Right kidney (tissue), 1 donor: ENCODE measurements around the gene SARNP.
A peak's percentile ranks its signal among the peaks of the same experiment; 100 is the strongest.

Source experiments
- DNase-seq: peaks from one replicate; pipeline ENCODE4 v3.0.0-alpha.2; 2016

SARNP gene

DNA sequence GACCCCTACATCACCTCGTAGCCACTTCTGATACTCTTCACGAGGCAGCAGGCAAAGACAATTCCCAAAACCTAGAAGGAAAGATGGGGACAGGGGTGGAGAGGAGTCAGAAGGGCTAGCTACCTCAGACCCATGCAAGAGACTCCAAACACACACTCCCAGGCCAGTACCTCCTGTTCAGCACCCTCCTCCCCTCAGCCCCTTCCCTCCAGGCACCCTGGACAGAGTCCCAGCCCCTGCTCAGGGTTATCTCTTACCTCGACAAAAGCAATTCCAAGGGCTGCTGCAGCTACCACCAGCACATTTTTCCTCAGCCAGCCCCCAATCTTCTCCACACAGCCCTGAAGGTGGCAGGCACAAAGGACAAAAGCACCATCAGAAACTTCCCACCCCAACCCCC is 92.0 kb downstream of the SARNP start:
- DNase-seq = no peak

DNA sequence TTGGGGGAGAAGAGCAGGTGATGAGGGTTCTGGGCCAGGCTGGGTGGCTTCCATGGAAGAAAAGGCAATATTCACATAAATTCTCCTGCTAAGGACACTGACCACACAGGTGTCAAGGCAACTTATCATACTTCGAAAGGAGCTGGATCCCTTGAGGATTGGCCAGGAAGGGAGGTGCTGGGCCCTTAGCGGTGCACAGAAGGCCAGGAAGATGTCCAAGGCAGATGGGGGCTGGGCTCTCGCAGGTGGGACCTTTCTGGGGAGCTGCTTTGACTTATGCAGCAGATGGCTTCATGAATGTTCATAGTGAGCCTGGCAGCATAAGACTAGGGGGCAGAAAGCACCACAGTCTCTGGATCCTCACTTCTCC is 92.6 kb downstream of the SARNP start:
- DNase-seq = no peak

DNA sequence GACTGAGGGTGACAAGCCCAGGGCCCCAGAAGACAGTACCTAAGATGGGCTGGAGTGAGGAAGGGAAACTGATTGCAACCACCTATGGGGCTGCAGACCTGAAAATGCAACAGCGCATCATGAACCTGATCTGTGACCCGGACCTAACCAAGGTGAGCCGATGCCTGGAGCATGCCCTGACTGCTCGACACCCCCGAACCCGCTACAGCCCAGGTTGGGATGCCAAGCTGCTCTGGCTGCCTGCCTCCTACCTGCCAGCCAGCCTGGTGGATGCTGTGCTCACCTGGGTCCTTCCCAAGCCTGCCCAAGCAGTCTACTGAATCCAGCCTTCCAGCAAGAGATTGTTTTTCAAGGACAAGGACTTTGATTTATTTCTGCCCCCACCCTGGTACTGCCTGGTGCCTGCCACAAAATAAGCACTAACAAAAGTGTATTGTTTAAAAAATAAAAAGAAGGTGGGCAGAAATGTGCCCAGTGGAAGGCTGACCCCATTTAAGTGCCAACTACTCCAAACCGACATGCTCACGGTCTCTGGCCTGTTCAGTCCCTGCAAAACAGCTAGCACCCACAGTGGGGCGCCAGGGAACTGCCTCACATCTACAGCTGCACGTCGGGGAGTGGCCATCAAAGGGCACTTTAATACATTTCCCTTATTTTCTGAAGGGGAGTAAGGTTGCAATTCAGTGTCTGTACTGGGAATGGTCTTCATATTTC is 93.1 kb downstream of the SARNP start:
- DNase-seq = peak; percentile 17

DNA sequence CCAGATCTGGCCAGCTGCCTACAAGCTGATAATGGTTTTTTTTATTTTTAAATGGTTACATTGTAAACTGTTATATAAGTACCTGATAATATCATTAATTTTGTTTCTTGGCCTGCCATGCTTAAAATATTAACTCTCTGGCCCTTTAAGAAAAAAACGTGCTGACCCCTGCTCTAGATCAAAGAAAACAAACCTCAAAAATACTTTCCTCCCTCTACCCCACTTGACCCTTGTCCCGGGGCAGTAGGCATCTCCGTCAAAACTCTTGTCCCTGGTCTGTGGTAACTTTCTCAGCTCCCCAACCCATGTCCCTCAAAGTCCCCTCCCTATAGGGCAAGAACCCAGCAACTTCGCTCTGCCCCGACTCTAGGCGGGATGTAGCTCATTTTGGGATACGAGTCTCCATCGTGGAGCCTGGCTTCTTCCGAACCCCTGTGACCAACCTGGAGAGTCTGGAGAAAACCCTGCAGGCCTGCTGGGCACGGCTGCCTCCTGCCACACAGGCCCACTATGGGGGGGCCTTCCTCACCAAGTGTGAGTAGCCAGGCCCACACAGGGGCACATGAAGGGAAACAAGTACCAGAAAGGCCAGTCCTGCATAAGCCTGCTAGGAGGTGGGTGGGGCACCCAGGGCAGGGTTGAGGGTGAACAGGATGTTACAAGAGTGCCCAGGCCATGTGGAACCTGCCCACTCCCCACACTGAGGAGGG is 93.9 kb downstream of the SARNP start:
- DNase-seq = no peak

DNA sequence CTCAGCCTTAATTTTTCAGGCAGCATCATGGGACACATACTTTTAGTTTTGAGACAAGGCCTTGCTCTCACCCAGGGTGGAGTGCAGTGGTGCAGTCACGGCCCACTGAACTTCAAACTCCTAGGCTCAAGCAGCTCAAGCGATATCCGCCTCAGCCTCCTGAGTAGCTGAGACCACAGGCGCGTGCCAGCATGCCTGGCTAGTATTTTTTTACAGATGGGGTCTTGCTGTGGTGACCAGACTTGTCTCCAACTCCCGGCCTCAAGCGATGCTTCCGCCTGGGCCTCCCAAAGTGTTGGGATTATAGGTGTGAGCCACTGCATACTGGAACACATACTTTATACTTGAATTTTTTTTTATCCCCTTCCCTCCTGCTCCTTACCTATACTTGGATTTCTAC is 94.6 kb downstream of the SARNP start:
- DNase-seq = no peak

DNA sequence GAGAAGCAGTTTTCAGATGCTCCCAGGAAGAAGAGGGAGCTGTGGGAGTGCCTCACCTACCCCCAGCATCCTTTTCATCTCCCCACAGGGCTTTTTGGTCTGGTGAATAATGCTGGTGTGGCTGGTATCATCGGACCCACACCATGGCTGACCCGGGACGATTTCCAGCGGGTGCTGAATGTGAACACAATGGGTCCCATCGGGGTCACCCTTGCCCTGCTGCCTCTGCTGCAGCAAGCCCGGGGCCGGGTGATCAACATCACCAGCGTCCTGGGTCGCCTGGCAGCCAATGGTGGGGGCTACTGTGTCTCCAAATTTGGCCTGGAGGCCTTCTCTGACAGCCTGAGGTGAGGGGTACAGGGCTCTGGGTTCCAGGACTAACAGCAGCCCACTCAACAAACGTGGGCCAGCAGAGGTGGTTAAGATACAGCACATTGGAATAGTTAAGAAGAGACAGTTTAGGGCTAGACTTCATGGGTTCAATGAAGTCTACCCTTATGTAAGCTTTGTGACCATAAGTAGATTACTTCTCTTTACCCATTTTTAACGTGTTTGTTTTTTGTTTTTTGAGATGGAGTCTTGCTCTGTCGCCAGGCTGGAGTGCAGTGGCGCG is 95.8 kb downstream of the SARNP start:
- DNase-seq = no peak

DNA sequence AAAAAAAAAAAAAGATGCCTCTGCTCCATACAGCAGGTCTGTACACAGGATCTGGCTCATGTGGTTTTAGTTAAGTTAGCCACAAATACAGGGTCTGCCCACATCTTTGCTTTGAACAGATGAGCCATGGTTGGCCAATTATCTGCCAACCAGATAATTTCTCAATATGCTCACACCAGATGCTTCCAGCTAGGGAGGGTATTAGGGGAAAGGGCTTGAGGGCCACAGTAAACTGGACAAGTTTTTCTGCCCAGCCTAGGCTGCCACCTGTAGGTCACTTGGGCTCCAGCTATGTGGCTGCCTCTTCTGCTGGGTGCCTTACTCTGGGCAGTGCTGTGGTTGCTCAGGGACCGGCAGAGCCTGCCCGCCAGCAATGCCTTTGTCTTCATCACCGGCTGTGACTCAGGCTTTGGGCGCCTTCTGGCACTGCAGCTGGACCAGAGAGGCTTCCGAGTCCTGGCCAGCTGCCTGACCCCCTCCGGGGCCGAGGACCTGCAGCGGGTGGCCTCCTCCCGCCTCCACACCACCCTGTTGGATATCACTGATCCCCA is 96.6 kb downstream of the SARNP start:
- peak; percentile 21 for DNase-seq

DNA sequence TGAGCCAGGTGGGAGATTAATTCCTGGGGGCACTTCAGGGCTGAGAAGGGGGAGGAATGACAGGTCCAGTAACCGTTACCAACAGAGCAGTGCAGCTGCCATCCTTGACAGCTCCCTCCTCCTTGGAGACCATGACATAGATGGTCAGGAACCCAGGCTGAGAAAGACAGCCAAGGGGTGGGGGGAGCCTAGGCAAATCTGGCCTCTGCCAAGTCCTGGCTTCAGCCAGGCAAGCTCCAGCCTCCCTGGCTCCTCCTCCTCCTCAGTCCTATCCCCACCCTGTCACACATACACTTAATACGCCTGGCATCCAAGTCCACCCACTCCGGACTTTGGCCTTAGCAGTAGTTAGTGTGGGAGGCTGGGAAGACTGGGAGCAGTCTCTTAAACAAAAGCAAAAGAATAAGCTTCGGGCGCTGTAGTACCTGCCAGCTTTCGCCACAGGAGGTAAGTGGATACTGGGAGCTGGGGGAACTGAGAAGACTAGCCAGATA is 97.4 kb downstream of the SARNP start, which contains the start of gene RDH5:
Gene RDH5, plus strand, starts transcription at position 323 of the 494 bp plus-strand sequence. CDS start 792 bp downstream, outside the sequence.
- DNase-seq = peak; percentile 13

DNA sequence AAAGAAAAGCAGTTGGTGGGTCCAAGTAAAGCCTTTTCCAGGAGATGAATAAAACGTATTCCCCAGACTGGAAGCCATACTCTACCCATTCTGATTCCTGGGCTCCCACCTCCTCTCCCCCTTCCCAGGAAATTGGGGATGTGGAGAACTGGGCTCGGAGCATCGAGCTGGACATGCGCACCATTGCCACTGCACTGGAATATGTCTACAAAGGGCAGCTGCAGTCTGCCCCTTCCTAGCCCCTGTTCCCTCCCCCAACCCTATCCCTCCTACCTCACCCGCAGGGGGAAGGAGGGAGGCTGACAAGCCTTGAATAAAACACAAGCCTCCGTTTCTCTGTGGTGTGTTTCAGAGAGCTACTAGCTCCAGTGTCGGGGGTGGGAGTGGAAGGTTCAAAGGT is 98.2 kb downstream of the SARNP start:
- no peak for DNase-seq

DNA sequence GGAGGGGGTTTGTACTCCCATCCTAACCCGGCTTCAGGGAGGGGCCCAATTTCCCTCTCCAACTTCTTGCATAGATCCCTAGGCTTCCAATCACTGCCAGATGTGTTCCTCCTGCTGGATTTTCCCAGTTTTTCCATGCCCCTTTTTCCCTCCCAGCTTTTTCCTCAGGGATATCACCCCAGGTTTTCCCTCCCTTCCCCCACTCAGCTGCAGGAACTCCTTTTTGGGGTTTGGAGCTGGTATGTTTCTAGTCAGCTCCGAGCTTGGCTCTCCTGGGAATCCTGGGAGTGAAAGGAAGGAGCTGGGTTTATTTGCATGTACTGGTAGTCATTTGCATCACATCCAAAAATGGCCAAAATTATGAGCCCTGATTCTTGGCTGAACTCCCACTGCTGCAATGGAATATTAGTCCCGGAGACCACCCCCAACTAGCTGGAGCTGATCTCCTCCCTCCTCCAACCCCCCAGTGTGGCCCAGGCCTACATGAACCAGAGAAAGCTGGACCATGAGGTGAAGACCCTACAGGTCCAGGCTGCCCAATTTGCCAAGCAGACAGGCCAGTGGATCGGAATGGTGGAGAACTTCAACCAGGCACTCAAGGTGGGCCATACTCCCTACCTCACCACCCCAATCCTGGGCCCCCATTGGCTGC is 98.8 kb downstream of the SARNP start:
- DNase-seq = no peak

DNA sequence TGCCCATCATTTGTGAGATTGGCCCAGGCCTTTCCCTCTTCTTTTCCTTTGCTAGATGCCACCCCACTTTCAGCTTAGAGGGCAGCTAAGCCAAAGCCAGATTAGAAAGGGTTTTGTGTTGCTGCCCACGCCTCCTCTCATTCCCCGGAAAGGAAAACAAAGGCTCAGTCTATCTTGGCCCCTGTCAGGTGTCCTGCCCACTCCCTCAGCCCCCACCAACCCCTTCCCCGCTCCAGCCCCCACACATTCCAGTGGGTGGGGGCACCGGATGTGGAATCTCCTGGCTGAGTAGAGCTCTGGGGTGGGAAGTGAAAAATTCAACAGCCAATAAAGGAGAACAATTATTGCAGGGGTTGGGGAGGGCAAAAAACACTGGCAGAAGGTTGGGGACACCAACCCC is 99.5 kb downstream of the SARNP start:
- DNase-seq = no peak

DNA sequence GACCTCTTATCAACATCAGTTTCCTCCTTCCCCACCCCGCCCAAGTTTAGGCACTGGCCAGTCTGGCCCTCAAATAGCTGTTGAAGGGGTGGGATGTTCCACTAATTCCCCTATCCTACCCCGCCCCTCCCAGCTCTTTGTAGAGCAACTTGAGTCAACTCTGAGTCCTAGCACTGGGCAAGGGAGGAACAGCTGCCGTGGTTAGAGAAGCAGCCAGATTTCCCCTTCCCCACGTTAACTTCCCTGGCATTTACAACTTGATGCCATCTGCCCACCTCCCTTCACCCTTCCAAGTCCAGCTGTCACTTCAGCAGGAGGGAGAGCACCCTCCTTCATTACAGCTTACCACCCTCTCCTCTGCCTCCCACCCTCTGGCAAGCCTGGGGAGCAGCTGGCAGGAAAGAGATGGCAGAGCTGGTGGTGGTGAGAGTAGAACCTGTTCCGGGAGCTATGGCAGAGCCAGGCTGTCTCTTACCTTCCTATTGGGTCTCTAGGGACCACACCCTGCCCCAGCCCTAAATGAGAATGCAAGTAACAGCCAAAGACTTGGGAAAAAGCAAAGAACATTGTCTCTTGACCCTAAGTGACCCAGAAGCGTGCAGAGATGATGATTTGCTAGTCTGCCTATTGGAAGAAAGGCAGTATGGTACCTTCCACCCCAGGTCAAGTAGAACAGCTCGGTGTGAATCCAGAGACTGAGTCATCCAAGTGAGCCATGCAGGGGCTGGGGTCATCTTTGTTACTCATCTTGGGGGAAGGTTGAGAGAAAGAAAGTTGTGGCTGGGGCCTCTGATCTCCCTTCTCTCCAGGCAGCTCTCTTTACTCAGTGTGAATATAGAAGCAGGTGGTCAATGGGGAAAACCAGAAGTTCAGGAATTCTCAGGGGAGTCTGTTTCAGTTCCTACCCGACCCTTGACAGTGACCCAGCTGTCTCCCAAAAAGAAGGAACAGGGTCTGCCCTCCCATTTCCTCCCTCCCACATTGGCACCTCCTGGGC is 100.2 kb downstream of the SARNP start:
- DNase-seq = peak; percentile 15

DNA sequence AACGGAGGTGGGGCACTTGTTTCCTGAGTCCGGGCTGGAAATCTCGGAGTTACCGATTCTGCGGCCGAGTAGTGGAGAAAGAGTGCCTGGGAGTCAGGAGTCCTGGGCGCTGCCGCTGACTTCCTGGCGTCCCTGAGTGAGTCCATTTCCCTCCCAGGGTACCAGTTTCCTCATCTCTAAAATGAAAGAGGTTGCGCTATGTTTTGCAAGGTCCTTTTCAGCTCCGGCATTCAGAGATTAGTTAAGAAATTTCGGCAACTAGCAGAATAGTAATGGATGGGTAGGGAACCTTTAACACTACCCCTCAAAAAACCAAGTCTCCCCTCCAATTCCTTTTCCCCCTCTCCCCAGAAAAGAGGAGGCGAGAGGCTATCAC is 101.0 kb downstream of the SARNP start:
- no peak for DNase-seq

DNA sequence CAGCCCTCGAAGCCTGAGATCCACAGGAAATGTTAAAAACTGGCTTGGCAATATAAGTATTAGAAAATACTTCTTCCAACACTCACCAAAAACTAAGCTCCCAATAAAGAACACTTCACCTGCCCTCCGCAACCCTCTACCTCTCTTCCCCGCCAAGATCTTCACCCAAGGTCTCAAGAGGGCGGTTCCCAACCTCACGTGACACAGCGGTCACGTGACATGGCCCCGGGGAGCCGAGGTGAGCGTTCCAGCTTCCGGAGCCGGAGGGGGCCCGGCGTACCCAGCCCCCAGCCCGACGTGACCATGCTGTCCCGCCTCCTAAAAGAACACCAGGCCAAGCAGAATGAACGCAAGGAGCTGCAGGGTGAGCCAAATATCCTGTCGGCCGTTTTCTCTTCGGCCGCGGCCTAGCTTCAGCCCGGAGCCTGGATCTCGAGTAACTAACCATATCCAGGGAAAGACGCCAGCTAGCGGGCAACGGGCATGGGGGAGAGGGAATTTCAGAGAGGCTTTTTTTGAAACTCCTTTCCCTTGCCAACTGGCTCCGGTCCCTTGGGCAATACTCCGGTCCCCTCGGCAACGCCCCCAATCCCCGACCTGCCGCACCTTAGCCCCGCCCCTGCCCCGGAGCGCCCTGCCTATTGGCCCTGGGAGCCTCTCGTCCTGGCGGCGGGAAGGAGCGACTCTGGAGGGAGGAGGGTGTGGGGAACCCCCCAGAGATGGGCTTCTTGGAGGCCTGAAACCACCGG is 101.5 kb downstream of the SARNP start, which contains the start of gene BLOC1S1:
Gene BLOC1S1, plus strand, starts transcription at position 214 of the 749 bp plus-strand sequence. Its CDS starts 6 bp downstream, at position 220.
- DNase-seq = peak; percentile 97

DNA sequence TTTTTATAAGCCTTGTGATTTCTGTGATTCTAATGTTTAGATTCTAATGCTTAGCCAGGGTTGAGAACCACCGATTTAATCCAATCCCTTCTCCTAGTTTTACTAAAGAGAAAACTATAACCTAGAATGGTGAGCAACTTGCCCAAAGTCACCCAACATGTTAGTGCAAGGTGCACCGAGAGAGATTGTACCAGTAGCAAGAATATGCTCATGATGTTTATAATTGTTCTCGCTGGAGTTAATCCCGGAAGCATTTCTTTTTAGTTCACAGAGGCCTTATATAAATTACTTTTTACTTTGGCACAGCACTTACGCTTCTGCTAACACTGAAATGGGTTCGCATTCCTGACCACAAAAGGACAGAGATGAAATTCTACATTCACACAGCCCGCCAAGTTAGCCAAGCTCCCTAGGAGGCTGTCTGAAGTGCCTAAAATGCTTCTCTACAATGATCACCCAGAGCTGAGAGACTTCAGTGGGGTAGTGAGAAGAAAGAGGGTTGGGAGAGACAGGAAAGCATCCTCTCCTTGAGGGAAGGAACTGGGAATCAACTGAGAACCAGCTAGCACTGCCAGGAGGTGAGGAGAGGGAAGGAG is 102.3 kb downstream of the SARNP start:
- DNase-seq = no peak

DNA sequence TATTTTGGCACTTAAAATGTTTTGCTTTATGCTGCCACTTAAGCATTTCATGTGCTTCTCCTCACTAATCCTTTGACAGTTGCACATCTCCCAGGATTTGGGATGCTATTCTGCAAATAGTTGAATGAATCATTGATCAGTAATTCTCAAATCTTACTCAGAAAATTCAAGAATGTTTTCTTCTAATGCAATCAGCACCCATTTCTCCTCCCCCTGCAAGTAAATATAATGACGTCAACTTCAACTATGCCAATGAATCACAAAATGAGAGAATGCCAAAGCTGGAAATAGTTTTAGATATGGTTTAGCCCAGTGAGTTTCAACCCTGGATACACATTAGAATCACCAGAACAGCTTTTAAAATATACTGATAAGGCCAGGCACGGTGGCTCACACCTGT is 103.8 kb downstream of the SARNP start:
- DNase-seq = no peak

DNA sequence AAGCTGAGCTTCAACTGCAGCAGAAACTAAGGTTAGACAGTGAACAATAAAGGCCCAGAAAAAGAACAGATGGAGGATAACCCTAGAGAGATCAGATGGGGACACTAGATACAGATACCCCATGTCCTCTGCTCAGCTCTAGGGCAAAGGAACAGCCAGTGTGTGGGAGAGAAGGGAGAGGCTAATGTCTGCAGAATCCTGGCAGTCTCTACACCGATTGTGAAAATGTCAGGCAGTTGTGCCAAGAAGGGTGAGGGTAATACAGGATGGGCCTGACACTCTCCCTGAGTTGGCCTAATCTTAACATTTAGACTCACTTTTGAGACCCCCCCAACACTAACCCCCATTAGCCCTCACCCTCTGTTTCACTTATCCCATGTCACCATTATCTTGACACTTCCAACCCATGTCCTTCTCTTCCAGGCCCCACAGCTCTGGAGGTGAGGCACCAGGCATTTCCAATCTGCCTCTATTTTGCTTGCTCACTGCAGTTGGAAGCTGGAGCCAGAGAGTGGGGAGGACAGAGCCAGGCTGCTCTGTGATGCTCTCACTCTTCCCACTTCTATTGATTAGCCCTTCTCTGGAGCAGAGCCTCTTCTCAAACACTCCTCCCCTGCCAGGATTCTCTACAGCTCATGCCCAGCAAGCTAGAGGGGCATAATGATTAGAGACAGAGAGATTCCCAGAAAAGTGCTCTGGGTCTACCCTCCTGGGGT is 104.7 kb downstream of the SARNP start:
- DNase-seq = no peak

DNA sequence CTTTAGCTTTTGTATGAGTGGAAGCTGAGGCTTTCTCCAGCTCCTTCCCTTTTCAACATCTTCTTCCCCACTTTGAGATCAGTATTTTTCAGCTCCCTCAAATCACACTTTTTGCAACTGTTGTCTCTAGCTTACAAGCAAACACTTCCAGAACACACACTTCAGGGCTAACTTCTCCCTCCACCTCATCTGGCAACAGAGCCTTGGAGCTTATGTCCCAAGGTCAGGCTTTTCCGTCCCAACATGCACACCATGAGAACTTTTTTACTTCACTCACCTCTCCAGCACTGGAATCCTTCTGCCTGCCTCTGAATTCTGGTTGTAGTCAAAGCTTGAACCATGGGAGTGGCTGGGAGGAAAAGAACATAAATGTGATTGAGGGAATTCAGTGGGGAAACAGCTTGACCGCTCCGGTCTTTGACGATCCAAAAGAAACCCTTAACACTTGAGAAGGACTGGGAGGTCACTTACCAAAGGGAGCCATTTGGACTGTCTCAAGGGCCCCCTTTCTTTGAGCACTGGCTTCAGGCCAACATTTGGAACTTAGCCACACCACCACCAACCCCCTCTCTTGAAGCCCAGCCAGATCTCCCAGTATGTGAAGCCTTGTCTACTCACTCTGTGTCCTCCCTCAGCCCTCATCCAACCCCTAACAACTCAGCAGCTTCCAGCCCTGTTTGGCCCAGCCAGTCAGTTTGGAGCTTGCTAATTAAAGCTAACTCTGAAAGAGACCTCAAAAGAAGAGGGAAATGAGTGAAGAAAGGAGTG is 105.6 kb downstream of the SARNP start:
- peak; percentile 28 for DNase-seq
